GM19043 (cell line): Measurements from ENCODE around the gene GATA3.

Experiments
- ATAC-seq: cut with Tn5 transposase; IDR thresholded peaks from one replicate; pipeline ENCODE4 v1.9.1; 2021; ENCODE audit warnings: low read depth; ENCODE audit not compliant: unreplicated experiment

GATA3 gene

GRCh38 chr10:8037941-8038894, 16.3 kb upstream of the GATA3 start:
- no peak for ATAC-seq

- ATAC-seq: no peak
Observed at GRCh38 chr10:8039321-8039881, 15.1 kb upstream of the GATA3 start.

- no peak for ATAC-seq
Observed at GRCh38 chr10:8040651-8041050, 13.8 kb upstream of the GATA3 start.

GRCh38 chr10:8041284-8041991, 13.1 kb upstream of the GATA3 start:
- ATAC-seq: no peak

- no peak for ATAC-seq
Observed at GRCh38 chr10:8041992-8042720, 12.3 kb upstream of the GATA3 start.

GRCh38 chr10:8042721-8043568, 11.5 kb upstream of the GATA3 start:
- no peak for ATAC-seq

GRCh38 chr10:8043569-8044306, 10.8 kb upstream of the GATA3 start:
- ATAC-seq: no peak

- no peak for ATAC-seq
Observed at GRCh38 chr10:8044331-8044907, 10.1 kb upstream of the GATA3 start.

- ATAC-seq: no peak
Observed at GRCh38 chr10:8044908-8045725, 9.4 kb upstream of the GATA3 start.

- ATAC-seq: no peak
Observed at GRCh38 chr10:8045726-8046494, 8.6 kb upstream of the GATA3 start.

- ATAC-seq: no peak
Observed at GRCh38 chr10:8047452-8048280, 6.8 kb upstream of the GATA3 start.

GRCh38 chr10:8048281-8049008, 6.0 kb upstream of the GATA3 start:
- no peak for ATAC-seq

GRCh38 chr10:8049045-8049864, 5.2 kb upstream of the GATA3 start:
- ATAC-seq: no peak

- ATAC-seq: no peak
Observed at GRCh38 chr10:8049865-8050555, 4.5 kb upstream of the GATA3 start.
